GM23338 (cell line): ENCODE measurements around the gene FHAD1.

Source experiments
- CREB1 ChIP-seq: fragments of 250-450 bp; sonication (Bioruptor Pico); IDR thresholded peaks from 2 replicates; pipeline ENCODE4 v1.5.0; 2020; ENCODE audit warnings: low read depth, mild to moderate bottlenecking, moderate library complexity
- EZH2 ChIP-seq: fragments of 200-600 bp; sonication (generic); IDR thresholded peaks from one replicate; pipeline ENCODE4 v1.8.0; 2017; ENCODE audit warnings: antibody characterized with exemption, mild to moderate bottlenecking, low read depth; ENCODE audit not compliant: unreplicated experiment
- EZH2phosphoT487 ChIP-seq: fragments of 200-600 bp; sonication (generic); IDR thresholded peaks from one replicate; pipeline ENCODE4 v1.8.1; 2018; ENCODE audit warnings: antibody characterized with exemption; ENCODE audit not compliant: unreplicated experiment
- POLR2AphosphoS5 ChIP-seq: IDR thresholded peaks from 2 replicates; pipeline ENCODE4 v1.6.1; 2016; ENCODE audit warnings: antibody characterized with exemption, low read depth
- ZNF331 ChIP-seq: fragments of 250-450 bp; sonication (Bioruptor Pico); IDR thresholded peaks from 2 replicates; pipeline ENCODE4 v1.5.0; 2020; ENCODE audit warnings: low read depth, mild to moderate bottlenecking, moderate library complexity
- TF ChIP-seq, protein P1 (sequence below), 2 experiments: fragments of 200-600 bp in 1 of 2; sonication (generic) in 1 of 2; conservative IDR thresholded peaks; 2 replicates each; pipeline versions ENCODE4 v1.5.1 to v1.6.1; 2016 to 2017; ENCODE audit warnings: antibody characterized with exemption in 2 of 2, low read depth in 2 of 2, mild to moderate bottlenecking in 2 of 2, moderate library complexity in 1 of 2
- TF ChIP-seq, protein P2 (sequence below): IDR thresholded peaks from one replicate; pipeline ENCODE4 v1.6.1; 2018; ENCODE audit warnings: antibody characterized with exemption; ENCODE audit not compliant: unreplicated experiment

DNA sequence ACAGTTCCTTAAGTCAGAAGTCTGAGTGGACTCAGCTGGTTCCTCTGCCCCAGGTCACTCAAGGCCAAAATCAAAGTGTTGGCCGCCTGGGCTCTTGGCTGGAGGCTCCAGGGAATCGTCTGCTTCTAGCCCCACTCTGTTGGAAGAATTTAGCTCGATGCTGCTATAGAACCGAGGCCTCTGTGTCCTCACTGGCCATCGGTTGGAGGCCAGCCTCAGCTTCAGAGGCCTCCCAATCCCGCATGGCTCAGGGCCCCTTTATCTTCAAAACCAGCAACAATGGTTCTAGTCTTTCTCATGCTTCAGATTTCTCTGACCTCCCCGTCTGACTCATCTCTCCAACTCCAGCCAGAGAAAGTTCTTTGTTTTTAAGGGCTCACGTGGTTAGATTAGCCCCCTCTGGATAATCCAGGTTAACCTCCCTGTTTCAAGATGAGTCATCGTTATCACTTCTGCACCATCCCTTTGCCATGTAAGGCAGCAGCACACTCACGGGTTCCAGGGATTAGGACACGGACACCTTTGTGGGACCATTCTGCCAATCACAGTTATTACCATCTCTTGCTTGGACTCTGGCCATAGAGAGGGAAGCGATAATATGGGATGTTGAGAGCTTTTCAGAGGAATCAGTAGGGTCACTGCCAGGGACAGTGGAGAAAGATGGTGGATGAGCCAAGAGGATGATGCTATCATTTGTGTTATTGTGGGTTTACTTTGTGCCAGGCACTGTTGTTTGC lies 13.6 kb downstream of the FHAD1 start:
- TF ChIP-seq POLR2AphosphoS5 (no peak), ZNF331 (CRISPR knock-in tag) (no peak), EZH2phosphoT487 (no peak), EZH2 (no peak), CREB1 (no peak)
- TF ChIP-seq, protein P1, sequence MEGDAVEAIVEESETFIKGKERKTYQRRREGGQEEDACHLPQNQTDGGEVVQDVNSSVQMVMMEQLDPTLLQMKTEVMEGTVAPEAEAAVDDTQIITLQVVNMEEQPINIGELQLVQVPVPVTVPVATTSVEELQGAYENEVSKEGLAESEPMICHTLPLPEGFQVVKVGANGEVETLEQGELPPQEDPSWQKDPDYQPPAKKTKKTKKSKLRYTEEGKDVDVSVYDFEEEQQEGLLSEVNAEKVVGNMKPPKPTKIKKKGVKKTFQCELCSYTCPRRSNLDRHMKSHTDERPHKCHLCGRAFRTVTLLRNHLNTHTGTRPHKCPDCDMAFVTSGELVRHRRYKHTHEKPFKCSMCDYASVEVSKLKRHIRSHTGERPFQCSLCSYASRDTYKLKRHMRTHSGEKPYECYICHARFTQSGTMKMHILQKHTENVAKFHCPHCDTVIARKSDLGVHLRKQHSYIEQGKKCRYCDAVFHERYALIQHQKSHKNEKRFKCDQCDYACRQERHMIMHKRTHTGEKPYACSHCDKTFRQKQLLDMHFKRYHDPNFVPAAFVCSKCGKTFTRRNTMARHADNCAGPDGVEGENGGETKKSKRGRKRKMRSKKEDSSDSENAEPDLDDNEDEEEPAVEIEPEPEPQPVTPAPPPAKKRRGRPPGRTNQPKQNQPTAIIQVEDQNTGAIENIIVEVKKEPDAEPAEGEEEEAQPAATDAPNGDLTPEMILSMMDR (conservative IDR thresholded peaks at IDR 0.05; ENCODE audit: low read depth in 2 of 2) = no peak
- TF ChIP-seq, protein P2, sequence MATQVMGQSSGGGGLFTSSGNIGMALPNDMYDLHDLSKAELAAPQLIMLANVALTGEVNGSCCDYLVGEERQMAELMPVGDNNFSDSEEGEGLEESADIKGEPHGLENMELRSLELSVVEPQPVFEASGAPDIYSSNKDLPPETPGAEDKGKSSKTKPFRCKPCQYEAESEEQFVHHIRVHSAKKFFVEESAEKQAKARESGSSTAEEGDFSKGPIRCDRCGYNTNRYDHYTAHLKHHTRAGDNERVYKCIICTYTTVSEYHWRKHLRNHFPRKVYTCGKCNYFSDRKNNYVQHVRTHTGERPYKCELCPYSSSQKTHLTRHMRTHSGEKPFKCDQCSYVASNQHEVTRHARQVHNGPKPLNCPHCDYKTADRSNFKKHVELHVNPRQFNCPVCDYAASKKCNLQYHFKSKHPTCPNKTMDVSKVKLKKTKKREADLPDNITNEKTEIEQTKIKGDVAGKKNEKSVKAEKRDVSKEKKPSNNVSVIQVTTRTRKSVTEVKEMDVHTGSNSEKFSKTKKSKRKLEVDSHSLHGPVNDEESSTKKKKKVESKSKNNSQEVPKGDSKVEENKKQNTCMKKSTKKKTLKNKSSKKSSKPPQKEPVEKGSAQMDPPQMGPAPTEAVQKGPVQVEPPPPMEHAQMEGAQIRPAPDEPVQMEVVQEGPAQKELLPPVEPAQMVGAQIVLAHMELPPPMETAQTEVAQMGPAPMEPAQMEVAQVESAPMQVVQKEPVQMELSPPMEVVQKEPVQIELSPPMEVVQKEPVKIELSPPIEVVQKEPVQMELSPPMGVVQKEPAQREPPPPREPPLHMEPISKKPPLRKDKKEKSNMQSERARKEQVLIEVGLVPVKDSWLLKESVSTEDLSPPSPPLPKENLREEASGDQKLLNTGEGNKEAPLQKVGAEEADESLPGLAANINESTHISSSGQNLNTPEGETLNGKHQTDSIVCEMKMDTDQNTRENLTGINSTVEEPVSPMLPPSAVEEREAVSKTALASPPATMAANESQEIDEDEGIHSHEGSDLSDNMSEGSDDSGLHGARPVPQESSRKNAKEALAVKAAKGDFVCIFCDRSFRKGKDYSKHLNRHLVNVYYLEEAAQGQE = no peak
